CD4-positive, CD25-positive, alpha-beta regulatory T cell (primary cell): ENCODE measurements around the gene KCP. TPM values are rescaled to one million over a fixed set of nuclear protein-coding genes. Genes with fewer than 3 reads are reported as not detected.

ENCODE experiments used
- ATAC-seq, 2 donors: fragments of 150-1000 bp; cut with Tn5 transposase; one replicate each; pipeline ENCODE4 v1.10.0; 2021; ENCODE audit warnings: low read depth in 2 of 2, moderate number of reproducible peaks in 2 of 2, moderate library complexity in 1 of 2
- DNase-seq, 3 donors: peaks; one replicate each; pipeline versions ENCODE4 v3.0.0 to v3.0.0-alpha.2; 2012 to 2022; ENCODE audit warnings: mixed read lengths in 1 of 3
- H3K27ac ChIP-seq: one replicate; pipeline ENCODE4 v1.7.0; 2013; ENCODE audit warnings: mild to moderate bottlenecking, low read length; ENCODE audit not compliant: insufficient read depth, poor library complexity, severe bottlenecking
- H3K27me3 ChIP-seq: one replicate; pipeline ENCODE4 v1.7.0; 2013; ENCODE audit warnings: low read length; ENCODE audit not compliant: control insufficient read depth, insufficient read depth
- H3K36me3 ChIP-seq: one replicate; pipeline ENCODE4 v1.7.0; 2013; ENCODE audit warnings: mild to moderate bottlenecking, low read length, moderate library complexity; ENCODE audit not compliant: control insufficient read depth, insufficient read depth
- H3K4me1 ChIP-seq: 2 replicates; pipeline ENCODE4 v1.7.0; 2013; ENCODE audit warnings: mild to moderate bottlenecking, low read length; ENCODE audit not compliant: insufficient read depth, control insufficient read depth, poor library complexity, severe bottlenecking
- H3K4me3 ChIP-seq: one replicate; pipeline ENCODE4 v1.7.0; 2013; ENCODE audit warnings: low read depth, mild to moderate bottlenecking, low read length, moderate library complexity
- H3K9me3 ChIP-seq, 2 experiments: 1 replicate in 1 of 2; 2 replicates in 1 of 2; pipeline ENCODE4 v1.7.0; 2013; ENCODE audit warnings: low read length in 2 of 2, mild to moderate bottlenecking in 1 of 2, moderate library complexity in 1 of 2; ENCODE audit not compliant: control insufficient read depth in 2 of 2
- H3K27ac Mint-ChIP-seq, 3 donors: one replicate each; pipeline ENCODE4 v1.8.0; 2020 to 2022; ENCODE audit warnings: mild to moderate bottlenecking in 3 of 3, mixed read lengths in 3 of 3, moderate library complexity in 2 of 3
- H3K27me3 Mint-ChIP-seq: one replicate; pipeline ENCODE4 v1.8.0; 2022; ENCODE audit warnings: mild to moderate bottlenecking, mixed read lengths
- H3K36me3 Mint-ChIP-seq: one replicate; pipeline ENCODE4 v1.8.0; 2020; ENCODE audit warnings: mixed read lengths
- H3K4me1 Mint-ChIP-seq, 4 donors: one replicate each; pipeline ENCODE4 v1.8.0; 2020 to 2022; ENCODE audit warnings: mixed read lengths in 4 of 4, mild to moderate bottlenecking in 1 of 4
- H3K4me3 Mint-ChIP-seq, 4 donors: one replicate each; pipeline ENCODE4 v1.8.0; 2020 to 2022; ENCODE audit warnings: mild to moderate bottlenecking in 4 of 4, mixed read lengths in 4 of 4, moderate library complexity in 3 of 4
- H3K9me3 Mint-ChIP-seq, 7 donors: one replicate each; pipeline ENCODE4 v1.8.0; 2020 to 2022; ENCODE audit warnings: mixed read lengths in 7 of 7, mild to moderate bottlenecking in 3 of 7, moderate library complexity in 2 of 7
- polyA plus RNA-seq, 4 donors: library from polyadenylated mRNA; unstranded; fragments of 300-500 nt; fragmentation: Illumina TruSeq; gene quantifications; one replicate each; pipeline ENCODE4 v1.2.3, GENCODE V29; 2021
- total RNA-seq: library from RNA; stranded (reverse); gene quantifications from one replicate; pipeline ENCODE4 v1.2.3, GENCODE V29; 2022

The KCP gene
- total and polyA plus RNA-seq, 5 donors from 2014 or later, result 0.08 to 0.22 (median 0.08) TPM; not detected in 2

DNA sequence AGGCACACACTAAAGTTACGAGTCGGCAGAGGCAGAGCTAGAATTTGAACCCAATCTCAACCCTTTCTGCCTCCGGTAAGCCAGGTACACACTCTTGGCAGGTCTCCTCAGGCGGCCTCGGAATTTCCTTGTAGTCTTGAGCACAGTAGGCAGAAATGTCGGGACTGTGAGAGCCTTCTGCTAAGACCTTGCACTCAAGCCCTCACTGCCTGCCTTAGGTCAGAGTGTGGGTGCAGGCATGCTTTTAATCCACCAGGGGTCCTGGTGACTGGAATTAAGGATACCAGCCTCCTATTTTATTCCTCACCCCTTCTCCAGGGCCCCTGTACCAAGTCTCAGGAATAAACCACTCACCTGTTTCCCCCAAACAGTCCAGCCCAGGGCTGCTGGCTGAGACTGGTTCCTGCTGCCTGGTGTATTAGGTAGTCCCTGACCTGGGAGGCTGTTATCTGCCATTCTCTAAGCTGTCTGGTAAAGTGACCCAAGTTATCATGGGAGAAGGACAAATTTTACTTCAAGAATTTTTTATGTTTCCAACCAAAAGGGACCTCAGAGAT, 47.0 kb downstream of the KCP start:
- peak overlapping the region; percentile 96 for H3K4me3 ChIP-seq

GRCh38 chr7:128862571-128863432, 47.7 kb downstream of the KCP start, which contains the start of gene ATP6V1F:
Gene ATP6V1F, plus strand, starts transcription at chr7:128862856. Its CDS starts 49 bp downstream, at chr7:128862905.
- peak within 1 kb of the TSS; percentile 93 to 99 (median 98) for H3K4me3 Mint-ChIP-seq
- peaks cover 10% of the 10 kb centered on the region for H3K27me3 Mint-ChIP-seq
- H3K36me3 Mint-ChIP-seq, result peaks cover 19% of the 10 kb centered on the region
- peaks cover 0 to 36% (median 23%) of the 10 kb centered on the region in 4 donors for H3K4me1 Mint-ChIP-seq
- Histone ChIP-seq H3K4me3 (peak within 1 kb of the TSS; percentile 96), H3K27ac (peak within 1 kb of the TSS; percentile 74), H3K27me3 (no peaks in the 10 kb centered on the region), H3K4me1 (peaks cover 19% of the 10 kb centered on the region), H3K9me3 (no peaks in the 10 kb centered on the region), H3K36me3 (peaks cover 11% of the 10 kb centered on the region)
- DNase-seq (peak; percentile 98 to 100 (median 98)), ATAC-seq (peak; percentile 89 to 90)
- peaks cover 0 to 2% (median 0%) of the 10 kb centered on the region in 7 donors for H3K9me3 Mint-ChIP-seq
- H3K27ac Mint-ChIP-seq, result peak within 1 kb of the TSS; percentile 70 to 98 (median 95)

More for the DNA sequence above, 47.0 kb downstream of the KCP start:
- DNase-seq (peak; percentile 20 to 75 (median 39)), ATAC-seq (peak; percentile 16 to 31)
- peaks cover 19% of the 10 kb centered on the region for H3K4me1 ChIP-seq
- H3K9me3 ChIP-seq, result no peaks in the 10 kb centered on the region
- Mint-ChIP-seq H3K4me3 (peak overlapping the region; percentile 93 to 99 (median 98)), H3K36me3 (peaks cover 19% of the 10 kb centered on the region), H3K27ac (peak overlapping the region; percentile 70 to 98 (median 95)), H3K27me3 (peaks cover 10% of the 10 kb centered on the region), H3K9me3 (peaks cover 0 to 2% (median 0%) of the 10 kb centered on the region in 7 donors), H3K4me1 (peaks cover 0 to 40% (median 23%) of the 10 kb centered on the region in 4 donors)
- H3K27me3 ChIP-seq, result no peaks in the 10 kb centered on the region
- peaks cover 11% of the 10 kb centered on the region for H3K36me3 ChIP-seq
- H3K27ac ChIP-seq, result peak overlapping the region; percentile 74

GRCh38 chr7:128861957-128862570, 48.4 kb downstream of the KCP start:
- H3K4me3 Mint-ChIP-seq, result peak overlapping the region; percentile 93 to 99 (median 98)
- Histone ChIP-seq H3K9me3 (no peaks in the 10 kb centered on the region), H3K4me1 (peaks cover 19% of the 10 kb centered on the region), H3K27me3 (no peaks in the 10 kb centered on the region), H3K4me3 (peak overlapping the region; percentile 96), H3K27ac (peak overlapping the region; percentile 74), H3K36me3 (peaks cover 11% of the 10 kb centered on the region)
- peak overlapping the region; percentile 63 to 98 (median 95) for H3K27ac Mint-ChIP-seq
- peaks cover 0 to 2% (median 0%) of the 10 kb centered on the region in 7 donors for H3K9me3 Mint-ChIP-seq
- DNase-seq (no peak), ATAC-seq (no peak)
- peaks cover 0 to 32% (median 23%) of the 10 kb centered on the region in 4 donors for H3K4me1 Mint-ChIP-seq
- H3K27me3 Mint-ChIP-seq, result peaks cover 10% of the 10 kb centered on the region
- H3K36me3 Mint-ChIP-seq, result peaks cover 19% of the 10 kb centered on the region

DNA sequence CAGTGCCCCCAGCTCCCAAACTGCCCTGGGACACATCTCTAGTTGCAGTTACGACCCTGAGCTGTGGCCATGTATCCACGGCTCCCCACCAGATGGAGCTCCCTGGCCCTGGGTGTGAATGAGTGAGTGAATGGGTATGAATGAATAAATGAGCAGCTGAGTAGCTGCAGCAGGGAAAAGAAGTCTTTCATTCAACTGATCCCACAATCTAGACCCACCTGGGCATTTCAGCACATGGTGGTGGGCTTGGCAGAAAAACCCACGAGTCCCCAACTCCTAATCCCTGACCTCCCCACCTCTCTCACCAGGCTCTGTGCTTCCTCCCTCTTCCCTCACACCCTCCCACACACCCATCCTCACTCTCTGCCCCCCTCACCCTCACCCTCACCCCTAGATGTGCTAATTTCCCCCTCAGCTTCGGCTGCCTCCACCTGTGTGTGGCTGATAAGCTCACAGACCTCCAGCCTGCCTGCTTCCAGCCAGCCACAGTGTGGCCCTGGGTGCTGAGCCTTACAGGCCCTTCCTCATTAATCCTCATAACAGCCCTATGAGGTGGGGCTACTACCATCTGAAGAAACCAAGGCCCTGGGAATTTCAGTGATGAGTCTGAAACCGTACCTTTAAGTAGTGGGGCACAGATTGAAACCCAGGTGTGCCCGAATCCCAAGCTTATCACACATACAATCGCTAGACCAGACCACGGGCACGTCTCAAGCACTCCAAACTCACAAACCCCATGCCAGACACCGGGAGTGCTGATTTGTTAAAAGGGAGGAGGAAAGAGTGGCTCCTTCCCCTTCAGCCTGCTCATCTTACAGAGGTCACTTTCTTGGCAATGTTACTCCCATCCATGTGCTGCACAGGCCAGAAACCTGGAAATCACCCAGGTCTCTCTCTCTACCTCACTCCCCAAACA, 50.1 kb downstream of the KCP start:
- Mint-ChIP-seq H3K27me3 (peaks cover 10% of the 10 kb centered on the region), H3K9me3 (peaks cover 0 to 2% (median 0%) of the 10 kb centered on the region in 7 donors), H3K4me1 (peaks cover 0 to 26% (median 19%) of the 10 kb centered on the region in 4 donors), H3K27ac (no peak overlapping the region), H3K36me3 (peaks cover 9% of the 10 kb centered on the region), H3K4me3 (peak overlapping the region in 2 of 4 donors; percentile 61 to 62)
- Histone ChIP-seq H3K27me3 (no peaks in the 10 kb centered on the region), H3K9me3 (no peaks in the 10 kb centered on the region), H3K36me3 (peaks cover 7% of the 10 kb centered on the region), H3K4me3 (no peak overlapping the region), H3K4me1 (peaks cover 19% of the 10 kb centered on the region), H3K27ac (no peak overlapping the region)
- DNase-seq, result no peak
- no peak for ATAC-seq

DNA sequence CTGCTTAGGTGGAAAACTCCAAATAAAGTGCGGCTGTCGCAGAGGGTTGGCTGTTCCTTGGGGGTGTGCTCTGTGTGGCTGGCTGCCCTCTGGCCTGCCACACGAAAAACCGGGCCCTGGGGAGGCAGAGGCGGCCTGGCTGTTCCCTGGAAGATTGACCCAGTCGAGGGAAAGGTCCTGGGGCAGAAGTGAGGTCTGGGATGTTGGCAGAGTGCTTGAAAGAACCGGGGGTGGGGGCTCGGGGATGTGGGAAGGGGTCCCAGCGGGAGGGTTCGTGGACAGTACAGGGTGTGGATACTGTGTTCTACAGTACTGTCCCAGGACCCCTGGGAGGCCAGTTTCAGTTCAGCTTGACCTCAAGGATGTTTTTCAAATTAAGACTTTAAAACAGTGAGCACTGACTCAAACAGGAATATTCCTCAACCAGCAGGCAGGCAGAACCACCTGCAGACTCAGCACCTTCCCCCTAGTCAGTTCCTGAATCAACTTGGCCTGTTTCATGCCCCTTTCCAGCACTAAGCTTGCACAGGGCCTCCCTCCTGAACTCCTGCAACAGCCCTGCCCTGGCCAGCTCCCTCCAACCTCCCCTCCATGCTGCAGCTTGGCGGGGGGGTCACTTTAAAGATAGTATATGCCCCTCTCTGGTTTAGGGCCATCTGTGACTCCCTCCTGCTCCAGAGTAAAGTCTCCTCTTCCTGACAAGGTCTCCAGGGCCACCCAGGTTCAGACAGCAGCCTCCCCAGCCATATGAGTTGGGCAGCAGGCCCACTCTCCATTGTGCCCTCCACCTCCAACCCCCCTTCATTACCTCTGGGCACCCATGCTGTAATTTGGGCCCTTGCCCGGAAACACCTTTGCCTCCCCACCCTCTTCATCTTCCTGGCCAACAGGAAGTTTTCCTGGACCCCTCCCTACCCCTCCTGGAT, 51.0 kb downstream of the KCP start:
- Mint-ChIP-seq H3K9me3 (peaks cover 0 to 2% (median 0%) of the 10 kb centered on the region in 7 donors), H3K27me3 (peaks cover 10% of the 10 kb centered on the region), H3K4me1 (peaks cover 0 to 17% (median 11%) of the 10 kb centered on the region in 4 donors), H3K27ac (no peak overlapping the region), H3K36me3 (no peaks in the 10 kb centered on the region), H3K4me3 (peak overlapping the region in 1 of 4 donors; percentile 62)
- ATAC-seq (no peak), DNase-seq (no peak)
- no peaks in the 10 kb centered on the region for H3K36me3 ChIP-seq
- no peak overlapping the region for H3K4me3 ChIP-seq
- no peak overlapping the region for H3K27ac ChIP-seq
- no peaks in the 10 kb centered on the region for H3K9me3 ChIP-seq
- no peaks in the 10 kb centered on the region for H3K27me3 ChIP-seq
- H3K4me1 ChIP-seq, result peaks cover 18% of the 10 kb centered on the region

GRCh38 chr7:128858380-128859231, 51.9 kb downstream of the KCP start:
- H3K4me1 ChIP-seq, result peaks cover 9% of the 10 kb centered on the region
- Mint-ChIP-seq H3K4me3 (no peak overlapping the region), H3K36me3 (no peaks in the 10 kb centered on the region), H3K27me3 (peaks cover 8% of the 10 kb centered on the region), H3K9me3 (peaks cover 0 to 2% (median 0%) of the 10 kb centered on the region in 7 donors), H3K27ac (no peak overlapping the region), H3K4me1 (peaks cover 0 to 12% (median 8%) of the 10 kb centered on the region in 4 donors)
- DNase-seq (no peak), ATAC-seq (no peak)
- H3K9me3 ChIP-seq, result no peaks in the 10 kb centered on the region
- no peak overlapping the region for H3K27ac ChIP-seq
- no peaks in the 10 kb centered on the region for H3K27me3 ChIP-seq
- H3K36me3 ChIP-seq, result no peaks in the 10 kb centered on the region
- H3K4me3 ChIP-seq, result no peak overlapping the region
